GM23338 (cell line): ENCODE data around the gene MARCHF10. TPM values are rescaled to one million over a fixed set of nuclear protein-coding genes. Genes with fewer than 3 reads are reported as not detected.

Source experiments
- ATAC-seq: fragments of 200-7000 bp; cut with Tn5 transposase; 3 replicates; pipeline ENCODE4 v1.9.1; 2020
- DNase-seq: peaks from one replicate; pipeline ENCODE4 v3.0.0-alpha.2; 2015; ENCODE audit warnings: low spot score
- H2AFZ ChIP-seq: fragments of 200-600 bp; sonication (generic); 2 replicates; pipeline ENCODE4 v1.8.0; 2016; ENCODE audit warnings: antibody characterized with exemption, mild to moderate bottlenecking, moderate library complexity
- H3F3A ChIP-seq: fragments of 200-600 bp; sonication (generic); replicated peaks from 2 replicates; pipeline ENCODE4 v1.8.0; 2017; ENCODE audit warnings: antibody characterized with exemption, mixed run types, low read depth
- H3K27ac ChIP-seq: fragments of 200-600 bp; sonication (generic); 2 replicates; pipeline ENCODE4 v1.6.1; 2016; ENCODE audit warnings: low read depth
- H3K27me3 ChIP-seq: fragments of 200-600 bp; sonication (generic); 2 replicates; pipeline ENCODE4 v1.8.0; 2016; ENCODE audit warnings: mild to moderate bottlenecking, mixed run types, moderate library complexity; ENCODE audit not compliant: insufficient read depth
- H3K36me3 ChIP-seq: fragments of 200-600 bp; sonication (generic); 2 replicates; pipeline ENCODE4 v1.8.0; 2016; ENCODE audit warnings: mild to moderate bottlenecking; ENCODE audit not compliant: insufficient read depth
- H3K4me1 ChIP-seq: fragments of 200-600 bp; sonication (generic); 2 replicates; pipeline ENCODE4 v1.8.0; 2016; ENCODE audit warnings: mild to moderate bottlenecking, moderate library complexity; ENCODE audit not compliant: insufficient read depth
- H3K4me2 ChIP-seq: fragments of 200-600 bp; sonication (generic); 2 replicates; pipeline ENCODE4 v1.7.1; 2017; ENCODE audit warnings: mixed run types
- H3K4me3 ChIP-seq: fragments of 200-600 bp; sonication (generic); 2 replicates; pipeline ENCODE4 v1.6.1; 2016; ENCODE audit warnings: mixed run types
- H3K79me2 ChIP-seq: fragments of 200-600 bp; sonication (generic); replicated peaks from 2 replicates; pipeline ENCODE4 v1.8.0; 2017; ENCODE audit warnings: mild to moderate bottlenecking; ENCODE audit not compliant: insufficient read depth
- H3K9me2 ChIP-seq: fragments of 200-600 bp; sonication (generic); 2 replicates; pipeline ENCODE4 v1.8.0; 2017; ENCODE audit not compliant: insufficient read depth
- H4K20me1 ChIP-seq: fragments of 200-600 bp; sonication (generic); replicated peaks from 2 replicates; pipeline ENCODE4 v1.8.0; 2017; ENCODE audit warnings: mild to moderate bottlenecking; ENCODE audit not compliant: insufficient read depth
- H3K27ac Mint-ChIP-seq: 2 replicates; pipeline ENCODE4 v1.8.0; 2020; ENCODE audit warnings: inconsistent platforms, mild to moderate bottlenecking, moderate library complexity, mixed read lengths
- H3K27me3 Mint-ChIP-seq: 3 replicates; pipeline ENCODE4 v1.8.0; 2022; ENCODE audit warnings: low read depth, mild to moderate bottlenecking, moderate library complexity, mixed read lengths, inconsistent platforms; ENCODE audit not compliant: insufficient read depth, poor library complexity
- H3K36me3 Mint-ChIP-seq: 3 replicates; pipeline ENCODE4 v1.8.0; 2021; ENCODE audit warnings: low read depth, mild to moderate bottlenecking, inconsistent platforms, moderate library complexity, mixed read lengths
- H3K4me1 Mint-ChIP-seq: 3 replicates; pipeline ENCODE4 v1.8.0; 2020; ENCODE audit warnings: mild to moderate bottlenecking, inconsistent platforms, mixed read lengths
- H3K4me3 Mint-ChIP-seq: 3 replicates; pipeline ENCODE4 v1.8.0; 2021; ENCODE audit warnings: moderate library complexity, mild to moderate bottlenecking, inconsistent platforms, mixed read lengths
- H3K9me3 Mint-ChIP-seq: 3 replicates; pipeline ENCODE4 v1.8.0; 2020; ENCODE audit warnings: moderate library complexity, mild to moderate bottlenecking, inconsistent platforms, mixed read lengths
- CREB1 ChIP-seq: fragments of 250-450 bp; sonication (Bioruptor Pico); IDR thresholded peaks from 2 replicates; pipeline ENCODE4 v1.5.0; 2020; ENCODE audit warnings: low read depth, mild to moderate bottlenecking, moderate library complexity
- ETS1 ChIP-seq: IDR thresholded peaks from 2 replicates; pipeline ENCODE4 v1.6.1; 2016; ENCODE audit warnings: antibody characterized with exemption
- STAT1 ChIP-seq: IDR thresholded peaks from one replicate; pipeline ENCODE4 v1.6.1; 2016; ENCODE audit warnings: antibody characterized with exemption; ENCODE audit not compliant: unreplicated experiment
- ZNF114 ChIP-seq: fragments of 250-450 bp; sonication (Bioruptor Pico); IDR thresholded peaks from 2 replicates; pipeline ENCODE4 v1.5.0; 2020; ENCODE audit warnings: mild to moderate bottlenecking, moderate library complexity
- ZNF462 ChIP-seq: fragments of 250-450 bp; sonication (Bioruptor Pico); IDR thresholded peaks from 2 replicates; pipeline ENCODE4 v1.5.0; 2020; ENCODE audit warnings: mild to moderate bottlenecking, moderate library complexity
- polyA plus RNA-seq: library from polyadenylated mRNA; unstranded; fragments of >200 nt; fragmentation: Nextera tagmentation; extraction: Ambion mirVana; gene quantifications from 2 replicates; pipeline ENCODE4 v1.2.1, GENCODE V29; 2016
- total RNA-seq: library from RNA; depleted of rRNA; stranded (reverse); fragments of >200 nt; shearing (Covaris generic); gene quantifications from 2 replicates; pipeline ENCODE4 v1.2.3, GENCODE V29; 2014

Gene MARCHF10
- total and polyA plus RNA-seq, 2 experiments from 2014 or later, result 0.50 TPM; not detected in 1

GRCh38 chr17:62801553-62802114, 6.5 kb downstream of the MARCHF10 start:
- Histone ChIP-seq H3K9me2 (no peaks in the 10 kb centered on the region), H3K27me3 (no peaks in the 10 kb centered on the region), H3K4me1 (peaks cover 4% of the 10 kb centered on the region; the same call in 1 of the 2 replicates), H3K27ac (no peak overlapping the region), H2AFZ (no peak overlapping the region), H3K79me2 (no peaks in the 10 kb centered on the region), H3K36me3 (no peaks in the 10 kb centered on the region), H3K4me2 (no peak overlapping the region), H3F3A (no peaks in the 10 kb centered on the region), H4K20me1 (no peaks in the 10 kb centered on the region), H3K4me3 (no peak overlapping the region)
- Mint-ChIP-seq H3K27me3 (peaks cover 4% of the 10 kb centered on the region), H3K4me1 (peaks cover 13% of the 10 kb centered on the region), H3K9me3 (no peaks in the 10 kb centered on the region), H3K27ac (no peak overlapping the region), H3K4me3 (no peak overlapping the region), H3K36me3 (no peaks in the 10 kb centered on the region)
- DNase-seq (no peak), ATAC-seq (no peak)
- no peak for TF ChIP-seq ETS1
- no peak for TF ChIP-seq CREB1 (CRISPR knock-in tag)
- no peak for TF ChIP-seq ZNF462 (CRISPR knock-in tag)
- TF ChIP-seq STAT1, result no peak
- no peak for TF ChIP-seq ZNF114 (CRISPR knock-in tag)
